Stomach (tissue), 9 donors: ENCODE data around the gene MTCH1. TPM values are rescaled to one million over a fixed set of nuclear protein-coding genes. Genes with fewer than 3 reads are reported as not detected.

Experiments
- DNase-seq, 2 donors: peaks; one replicate each; pipeline versions ENCODE4 v3.0.0 to v3.0.0-alpha.2; 2013 to 2019
- H3K27ac ChIP-seq, 5 donors: fragments of 200-600 bp in 4 of 5; sonication (generic) in 4 of 5; one replicate each; pipeline ENCODE4 v1.5.1; 2013 to 2019; ENCODE audit warnings: mild to moderate bottlenecking in 1 of 5, moderate library complexity in 1 of 5
- H3K27me3 ChIP-seq, 3 donors: fragments of 200-600 bp; sonication (generic); one replicate each; pipeline ENCODE4 v1.5.1; 2017 to 2019; ENCODE audit warnings: mixed run types in 1 of 3
- H3K36me3 ChIP-seq, 4 donors: fragments of 200-600 bp; sonication (generic); 1 replicate in 3 of 4; 2 replicates in 1 of 4; pipeline ENCODE4 v1.5.1; 2016 to 2019
- H3K4me1 ChIP-seq, 4 donors: fragments of 200-600 bp; sonication (generic); one replicate each; pipeline ENCODE4 v1.5.1; 2016 to 2019
- H3K4me3 ChIP-seq, 4 donors: fragments of 200-600 bp; sonication (generic) in 3 of 4; one replicate each; pipeline ENCODE4 v1.5.1; 2016 to 2019; ENCODE audit warnings: mild to moderate bottlenecking in 1 of 4
- H3K9me3 ChIP-seq, 4 donors: fragments of 200-600 bp; sonication (generic); one replicate each; pipeline ENCODE4 v1.5.1; 2016 to 2019
- CTCF ChIP-seq, 7 experiments: fragments of 450-650 bp in 4 of 7; fragments of 200-600 bp in 3 of 7; sonication (generic) in 3 of 7; IDR thresholded peaks; one replicate each; pipeline ENCODE4 v1.5.1; 2016 to 2019; ENCODE audit warnings: antibody characterized with exemption in 7 of 7, control low read depth in 2 of 7, mild to moderate bottlenecking in 1 of 7
- EP300 ChIP-seq: sonication (generic); formaldehyde crosslinking; IDR thresholded peaks from one replicate; pipeline ENCODE4 v1.6.1; 2017; ENCODE audit warnings: antibody characterized with exemption
- POLR2A ChIP-seq, 4 donors: fragments of 450-650 bp; IDR thresholded peaks; one replicate each; pipeline ENCODE4 v1.6.1; 2016; ENCODE audit warnings: antibody characterized with exemption in 4 of 4, control low read depth in 2 of 4, mild to moderate bottlenecking in 1 of 4, moderate library complexity in 1 of 4
- POLR2AphosphoS5 ChIP-seq, 3 donors: sonication (generic); formaldehyde crosslinking; IDR thresholded peaks; one replicate each; pipeline ENCODE4 v1.6.1; 2016; ENCODE audit warnings: antibody characterized with exemption in 3 of 3
- WGBS, 5 donors: extraction: QIAGEN DNeasy Blood & Tissue Kit in 3 of 5; methylation state at CpG; one replicate each; pipeline versions ENCODE4 v1.1.5 to v1.1.7; 2013 to 2018; 5-methylcytosine and 5-hydroxymethylcytosine counted together
- intact Hi-C: fragments of 100-400 bp; cut with DNase I; formaldehyde crosslinking; loops from one replicate; pipeline ENCODE4 v1.15.1; 2023; ENCODE audit warnings: low total_unique reads
- polyA plus RNA-seq, 3 donors: library from polyadenylated mRNA; stranded (reverse); fragments of 200-250 nt; gene quantifications; one replicate each; pipeline ENCODE4 v1.2.3, GENCODE V29; 2013
- total RNA-seq, 5 donors: library from RNA; depleted of rRNA; stranded (reverse); fragments of >200 nt; gene quantifications; one replicate each; pipeline versions ENCODE4 v1.1.0 to v1.2.3, GENCODE V29; 2014 to 2016
- donor health status: healthy with polysubstance abuse.
- donor health status: Bipolar disorder and iron deficiency.
- donor health status: healthy.

Gene MTCH1
- total and polyA plus RNA-seq, 8 donors, result 110 to 202 (median 148) TPM

GRCh38 chr6:36969988-36970891 lies 15.8 kb downstream of the MTCH1 start:
- H3K4me3 ChIP-seq, result no peak overlapping the region
- no peak for TF ChIP-seq POLR2AphosphoS5 (IDR thresholded peaks at IDR 0.05)
- TF ChIP-seq POLR2A (IDR thresholded peaks at IDR 0.05), result no peak
- no peak for TF ChIP-seq EP300
- no peak for TF ChIP-seq CTCF (IDR thresholded peaks at IDR 0.05)
- no peaks in the 10 kb centered on the region for H3K27me3 ChIP-seq
- peaks cover 79 to 93% (median 89%) of the 10 kb centered on the region in 4 donors for H3K36me3 ChIP-seq
- peak overlapping the region in 1 of 5 donors; percentile 34 for H3K27ac ChIP-seq
- DNase-seq, result no peak
- peaks cover 0 to 28% (median 7%) of the 10 kb centered on the region in 4 donors for H3K4me1 ChIP-seq
- no peaks in the 10 kb centered on the region for H3K9me3 ChIP-seq
- 82 to 87% (median 84%) methylated on average over 15 to 17 of the region's 17 CpGs for WGBS, 5 donors
- intact Hi-C loops, result no loop called here

GRCh38 chr6:36969240-36969691 lies 16.7 kb downstream of the MTCH1 start:
- peak overlapping the region in 1 of 5 donors; percentile 8 for H3K27ac ChIP-seq
- peaks cover 69 to 83% (median 79%) of the 10 kb centered on the region in 4 donors for H3K36me3 ChIP-seq
- TF ChIP-seq EP300 (no peak), POLR2AphosphoS5 (IDR thresholded peaks at IDR 0.05) (no peak), POLR2A (IDR thresholded peaks at IDR 0.05) (no peak), CTCF (IDR thresholded peaks at IDR 0.05) (no peak)

GRCh38 chr6:36968266-36968977 lies 17.6 kb downstream of the MTCH1 start:
- no peak for TF ChIP-seq POLR2AphosphoS5 (IDR thresholded peaks at IDR 0.05)
- no peak for TF ChIP-seq CTCF (IDR thresholded peaks at IDR 0.05)
- no peak for TF ChIP-seq EP300
- TF ChIP-seq POLR2A (IDR thresholded peaks at IDR 0.05), result no peak
- Histone ChIP-seq H3K4me3 (no peak overlapping the region), H3K27me3 (no peaks in the 10 kb centered on the region), H3K36me3 (peaks cover 61 to 75% (median 71%) of the 10 kb centered on the region in 4 donors), H3K27ac (peak overlapping the region in 1 of 5 donors; percentile 21), H3K9me3 (no peaks in the 10 kb centered on the region), H3K4me1 (peaks cover 5 to 40% (median 20%) of the 10 kb centered on the region in 4 donors)
- intact Hi-C loops, result no loop called here
- DNase-seq, result peak in 1 of 2 donors; percentile 64
- 77 to 82% (median 80%) methylated on average over 16 of the region's 16 CpGs for WGBS, 5 donors

More at GRCh38 chr6:36969240-36969691, 16.7 kb downstream of the MTCH1 start:
- intact Hi-C loops, result no loop called here
- no peaks in the 10 kb centered on the region for H3K27me3 ChIP-seq
- no peak overlapping the region for H3K4me3 ChIP-seq
- no peaks in the 10 kb centered on the region for H3K9me3 ChIP-seq
- H3K4me1 ChIP-seq, result peaks cover 0 to 32% (median 11%) of the 10 kb centered on the region in 4 donors
- peak in 1 of 2 donors; percentile 71 for DNase-seq
- WGBS, 5 donors, result 62 to 71% (median 68%) methylated on average over 14 of the region's 14 CpGs

- intact Hi-C loops, result no loop called here
- Histone ChIP-seq H3K27ac (peak overlapping the region in 1 of 5 donors; percentile 4), H3K27me3 (no peaks in the 10 kb centered on the region), H3K36me3 (peaks cover 54 to 68% (median 64%) of the 10 kb centered on the region in 4 donors), H3K4me3 (no peak overlapping the region), H3K4me1 (peaks cover 5 to 46% (median 22%) of the 10 kb centered on the region in 4 donors), H3K9me3 (no peaks in the 10 kb centered on the region)
- WGBS, 5 donors, result 79 to 91% (median 88%) methylated on average over 4 of the region's 4 CpGs
- TF ChIP-seq POLR2AphosphoS5 (IDR thresholded peaks at IDR 0.05) (no peak), CTCF (IDR thresholded peaks at IDR 0.05) (no peak), EP300 (no peak), POLR2A (IDR thresholded peaks at IDR 0.05) (no peak)
- DNase-seq, result no peak
Measured at GRCh38 chr6:36967757-36968156, 18.2 kb downstream of the MTCH1 start.
